ENCODE measurements around the gene CD6. TPM values are rescaled to one million over a fixed set of nuclear protein-coding genes. Genes with fewer than 3 reads are reported as not detected.

The CD6 gene
- total and polyA plus RNA-seq, 9 donors: 0.42 to 3.4 (median 0.69) TPM

GRCh38 chr11:60936467-60937143, 34.9 kb upstream of the CD6 start:
- Histone ChIP-seq H3K27ac (no peak overlapping the region), H3K27me3 (no peaks in the 10 kb centered on the region), H3K36me3 (no peaks in the 10 kb centered on the region), H3K4me3 (no peak overlapping the region), H3K4me1 (ENCODE audit: insufficient read depth) (no peaks in the 10 kb centered on the region), H3K9me3 (no peaks in the 10 kb centered on the region)
- TF ChIP-seq POLR2A (IDR thresholded peaks at IDR 0.05): no peak
- TF ChIP-seq EP300 (IDR thresholded peaks at IDR 0.05): no peak
- peak in 1 of 5 donors; percentile 23 for DNase-seq
- WGBS, 3 donors: 83 to 87% (median 86%) methylated on average over 15 to 18 of the region's 18 CpGs
- intact Hi-C loops (cut with DNase I): no loop called here

- H3K27ac ChIP-seq: no peak overlapping the region
- intact Hi-C loops (cut with DNase I): no loop called here
- no peaks in the 10 kb centered on the region for H3K36me3 ChIP-seq
- no peak overlapping the region for H3K4me3 ChIP-seq
- TF ChIP-seq EP300 (IDR thresholded peaks at IDR 0.05): no peak
- TF ChIP-seq CTCF (IDR thresholded peaks at IDR 0.05): no peak
- H3K27me3 ChIP-seq: no peaks in the 10 kb centered on the region
- WGBS, 3 donors: 46 to 52% (median 49%) methylated on average over 12 of the region's 12 CpGs
- DNase-seq: peak in 1 of 5 donors; percentile 18
- H3K4me1 ChIP-seq (ENCODE audit: insufficient read depth): no peaks in the 10 kb centered on the region
- no peaks in the 10 kb centered on the region for H3K9me3 ChIP-seq
Observed at GRCh38 chr11:60937144-60937527, 34.3 kb upstream of the CD6 start.

GRCh38 chr11:60937811-60938210, 33.7 kb upstream of the CD6 start:
- Histone ChIP-seq H3K4me1 (ENCODE audit: insufficient read depth) (no peaks in the 10 kb centered on the region), H3K36me3 (no peaks in the 10 kb centered on the region), H3K4me3 (no peak overlapping the region), H3K27ac (no peak overlapping the region), H3K9me3 (no peaks in the 10 kb centered on the region), H3K27me3 (no peaks in the 10 kb centered on the region)
- WGBS, 3 donors: 87 to 95% (median 93%) methylated on average over 8 of the region's 8 CpGs
- peak in 1 of 5 donors; percentile 17 for DNase-seq
- TF ChIP-seq CTCF (IDR thresholded peaks at IDR 0.05) (no peak), POLR2A (IDR thresholded peaks at IDR 0.05) (no peak), EP300 (IDR thresholded peaks at IDR 0.05) (no peak)
- intact Hi-C loops (cut with DNase I): no loop called here

- no peaks in the 10 kb centered on the region for H3K36me3 ChIP-seq
- WGBS, 3 donors: 81 to 86% (median 81%) methylated on average over 9 of the region's 9 CpGs
- no peak for TF ChIP-seq EP300 (IDR thresholded peaks at IDR 0.05)
- no peak for TF ChIP-seq CTCF (IDR thresholded peaks at IDR 0.05)
- TF ChIP-seq POLR2A (IDR thresholded peaks at IDR 0.05): no peak
Observed at GRCh38 chr11:60938500-60938899, 33.0 kb upstream of the CD6 start.

GRCh38 chr11:60939301-60939700, 32.2 kb upstream of the CD6 start:
- Histone ChIP-seq H3K27ac (no peak overlapping the region), H3K4me1 (ENCODE audit: insufficient read depth) (no peaks in the 10 kb centered on the region), H3K4me3 (no peak overlapping the region), H3K27me3 (no peaks in the 10 kb centered on the region), H3K36me3 (no peaks in the 10 kb centered on the region), H3K9me3 (no peaks in the 10 kb centered on the region)
- 85 to 90% (median 88%) methylated on average over 7 of the region's 7 CpGs for WGBS, 3 donors
- intact Hi-C loops (cut with DNase I): no loop called here
- no peak for DNase-seq
- TF ChIP-seq POLR2A (IDR thresholded peaks at IDR 0.05) (no peak), EP300 (IDR thresholded peaks at IDR 0.05) (no peak), CTCF (IDR thresholded peaks at IDR 0.05) (no peak)

More at GRCh38 chr11:60938500-60938899, 33.0 kb upstream of the CD6 start:
- intact Hi-C loops (cut with DNase I): no loop called here
- Histone ChIP-seq H3K27ac (no peak overlapping the region), H3K4me1 (ENCODE audit: insufficient read depth) (no peaks in the 10 kb centered on the region), H3K4me3 (no peak overlapping the region), H3K9me3 (no peaks in the 10 kb centered on the region), H3K27me3 (no peaks in the 10 kb centered on the region)
- no peak for DNase-seq

All from ovary (tissue), 9 donors.